GM13977 (cell line): Measurements from ENCODE around the gene TENT4A.

Experiments used
- DNase-seq: peaks from one replicate; pipeline ENCODE4 v3.0.0; 2012; ENCODE audit warnings: low spot score
- in situ Hi-C: fragments of 300-500 bp; cut with MboI; formaldehyde crosslinking; loops from one replicate; pipeline ENCODE4 v1.12.0; 2022; ENCODE audit warnings: low sequenced_read_pairs, low pct_unique_long_range_greater_than_20kb, mixed read lengths, inconsistent platforms; ENCODE audit not compliant: unreplicated experiment
- TF ChIP-seq, protein P1 (sequence below): IDR thresholded peaks from 2 replicates; pipeline ENCODE4 v1.5.1; 2012; ENCODE audit warnings: mild to moderate bottlenecking, control low read depth; ENCODE audit not compliant: insufficient read depth; ENCODE audit errors: extremely low read depth, missing control alignments

TENT4A gene

DNA sequence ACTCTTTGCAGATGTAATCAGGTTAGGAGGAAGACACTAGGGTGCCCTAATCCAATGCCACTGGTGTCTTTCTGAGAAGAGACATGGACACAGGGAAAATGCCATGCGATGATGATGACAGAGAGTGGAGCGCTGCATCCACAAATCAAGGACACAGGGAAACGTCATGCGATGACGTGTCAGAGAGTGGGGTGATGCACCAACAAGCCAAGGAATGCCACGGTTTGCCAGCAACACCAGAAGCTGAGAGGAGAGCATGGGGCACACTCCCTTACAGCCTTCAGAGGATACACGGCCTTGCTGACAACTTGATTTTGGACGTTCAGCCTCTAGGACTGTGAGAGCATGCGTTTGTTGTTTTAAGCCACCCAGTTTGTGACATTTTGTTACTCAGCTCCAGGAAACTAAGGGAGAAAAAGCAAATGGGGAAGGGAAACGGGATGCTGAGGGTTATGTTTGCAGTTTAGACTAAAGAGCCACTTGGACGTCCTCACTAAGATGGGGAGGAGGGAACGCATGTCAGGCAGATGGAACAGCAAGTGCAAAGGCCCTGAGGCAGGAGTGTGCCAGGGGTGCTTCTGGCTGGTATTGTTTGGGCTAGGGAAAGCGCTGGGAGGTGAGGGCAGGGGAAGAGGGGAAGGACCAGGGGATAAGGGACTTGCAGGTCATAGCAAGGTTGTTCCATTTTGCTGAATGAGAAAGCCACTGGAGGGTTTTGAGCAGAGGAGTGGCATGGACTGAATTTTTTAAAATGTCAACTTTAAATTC, 2.5 kb upstream of the TENT4A start:
- no peak for DNase-seq
- in situ Hi-C loops: no loop called here
- TF ChIP-seq, protein P1, sequence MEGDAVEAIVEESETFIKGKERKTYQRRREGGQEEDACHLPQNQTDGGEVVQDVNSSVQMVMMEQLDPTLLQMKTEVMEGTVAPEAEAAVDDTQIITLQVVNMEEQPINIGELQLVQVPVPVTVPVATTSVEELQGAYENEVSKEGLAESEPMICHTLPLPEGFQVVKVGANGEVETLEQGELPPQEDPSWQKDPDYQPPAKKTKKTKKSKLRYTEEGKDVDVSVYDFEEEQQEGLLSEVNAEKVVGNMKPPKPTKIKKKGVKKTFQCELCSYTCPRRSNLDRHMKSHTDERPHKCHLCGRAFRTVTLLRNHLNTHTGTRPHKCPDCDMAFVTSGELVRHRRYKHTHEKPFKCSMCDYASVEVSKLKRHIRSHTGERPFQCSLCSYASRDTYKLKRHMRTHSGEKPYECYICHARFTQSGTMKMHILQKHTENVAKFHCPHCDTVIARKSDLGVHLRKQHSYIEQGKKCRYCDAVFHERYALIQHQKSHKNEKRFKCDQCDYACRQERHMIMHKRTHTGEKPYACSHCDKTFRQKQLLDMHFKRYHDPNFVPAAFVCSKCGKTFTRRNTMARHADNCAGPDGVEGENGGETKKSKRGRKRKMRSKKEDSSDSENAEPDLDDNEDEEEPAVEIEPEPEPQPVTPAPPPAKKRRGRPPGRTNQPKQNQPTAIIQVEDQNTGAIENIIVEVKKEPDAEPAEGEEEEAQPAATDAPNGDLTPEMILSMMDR: no peak

DNA sequence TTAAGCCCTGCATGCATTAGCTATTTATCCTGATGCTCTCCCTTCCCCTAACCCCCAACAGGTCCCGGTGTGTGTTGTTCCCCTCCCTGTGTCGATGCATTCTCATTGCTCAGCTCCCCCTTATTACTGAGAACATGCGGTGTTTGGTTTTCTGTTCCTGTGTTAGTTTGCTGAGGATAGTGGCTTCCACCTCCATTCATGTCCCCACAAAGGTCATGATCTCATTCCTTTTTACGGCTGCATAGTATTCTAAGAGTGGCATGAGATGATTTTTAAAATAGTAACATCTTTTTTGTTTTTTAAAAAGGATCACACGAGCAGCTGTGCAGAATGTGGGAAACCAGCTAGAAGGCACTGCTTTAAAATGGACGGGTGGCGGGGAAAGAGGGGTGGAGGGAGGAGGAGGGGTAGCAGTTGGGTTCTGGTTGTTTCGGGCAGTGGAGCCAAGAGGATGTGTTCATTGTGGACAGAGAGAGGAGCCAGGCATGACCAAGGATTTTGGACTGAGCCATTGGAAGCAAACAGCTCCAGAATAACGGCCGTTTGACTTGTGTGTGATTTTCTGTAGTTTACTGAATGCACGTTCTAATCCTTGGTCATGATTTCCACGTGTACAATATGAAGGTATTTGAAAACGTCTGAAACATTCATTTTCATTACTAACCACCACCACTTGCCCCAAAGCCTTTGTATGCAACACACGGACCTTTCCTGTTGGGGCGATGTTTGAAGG, 1.7 kb upstream of the TENT4A start:
- in situ Hi-C loops: no loop called here
- TF ChIP-seq, protein P1: no peak

DNA sequence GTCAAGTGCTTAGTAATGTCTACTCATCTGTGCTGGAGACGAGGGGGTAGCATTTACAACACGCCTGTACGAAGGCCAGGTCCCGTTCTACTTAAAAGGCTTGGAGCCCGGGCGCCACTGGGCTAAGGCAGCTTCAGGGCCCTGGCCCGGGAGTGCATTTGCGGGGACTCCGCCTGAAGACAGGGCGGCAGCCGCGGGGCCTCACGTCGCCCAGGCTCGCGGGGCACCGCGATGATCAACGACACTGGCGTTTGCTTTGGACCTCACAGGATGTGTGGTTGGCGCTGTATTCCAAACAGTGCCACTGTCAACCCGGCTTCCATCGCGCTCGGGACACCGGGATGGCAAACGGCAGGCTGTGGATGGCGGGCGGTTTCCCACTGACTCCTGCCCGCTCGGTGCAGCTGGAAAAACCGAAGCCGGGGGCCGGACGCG, 1.1 kb upstream of the TENT4A start:
- DNase-seq: no peak
- TF ChIP-seq, protein P1: no peak
- in situ Hi-C loops: no loop called here

More for the DNA sequence above, 1.7 kb upstream of the TENT4A start:
- DNase-seq: no peak

DNA sequence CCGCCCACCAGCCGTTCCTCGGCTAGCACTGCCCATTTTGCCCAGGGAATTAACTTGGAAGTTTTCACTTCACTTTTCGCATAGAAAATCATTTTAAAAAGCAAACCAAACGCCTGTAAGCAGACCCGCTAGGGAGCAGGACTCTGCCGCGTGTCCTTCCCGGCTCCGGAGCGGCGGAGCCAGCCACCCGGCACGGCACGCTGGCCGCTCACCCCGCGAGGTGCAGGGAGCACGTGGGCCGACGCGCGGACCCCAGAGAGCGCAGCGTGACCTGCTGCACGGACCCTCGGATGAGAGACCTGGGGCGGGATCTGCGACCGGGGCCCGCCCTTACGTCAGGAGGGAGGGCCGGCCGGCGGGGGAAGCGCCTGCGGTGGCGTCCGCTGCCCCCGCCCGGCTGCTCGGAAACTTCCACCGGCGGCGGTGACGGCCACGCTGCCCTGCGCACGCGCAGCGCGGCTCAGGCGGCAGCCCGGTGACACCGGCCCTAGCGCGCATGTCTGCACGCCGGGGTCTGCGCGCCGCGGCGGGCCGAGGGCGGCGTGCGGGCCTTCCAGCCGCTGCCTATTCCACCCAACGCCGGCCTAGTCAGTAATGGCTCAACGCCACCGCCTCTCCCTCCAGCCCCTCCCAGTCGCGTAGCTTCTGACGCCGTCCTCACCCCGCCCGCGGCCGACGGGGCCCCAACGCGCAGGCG, 507 bp upstream of the TENT4A start:
- in situ Hi-C loops: no loop called here
- DNase-seq: no peak
- TF ChIP-seq, protein P1: peak; percentile 18

DNA sequence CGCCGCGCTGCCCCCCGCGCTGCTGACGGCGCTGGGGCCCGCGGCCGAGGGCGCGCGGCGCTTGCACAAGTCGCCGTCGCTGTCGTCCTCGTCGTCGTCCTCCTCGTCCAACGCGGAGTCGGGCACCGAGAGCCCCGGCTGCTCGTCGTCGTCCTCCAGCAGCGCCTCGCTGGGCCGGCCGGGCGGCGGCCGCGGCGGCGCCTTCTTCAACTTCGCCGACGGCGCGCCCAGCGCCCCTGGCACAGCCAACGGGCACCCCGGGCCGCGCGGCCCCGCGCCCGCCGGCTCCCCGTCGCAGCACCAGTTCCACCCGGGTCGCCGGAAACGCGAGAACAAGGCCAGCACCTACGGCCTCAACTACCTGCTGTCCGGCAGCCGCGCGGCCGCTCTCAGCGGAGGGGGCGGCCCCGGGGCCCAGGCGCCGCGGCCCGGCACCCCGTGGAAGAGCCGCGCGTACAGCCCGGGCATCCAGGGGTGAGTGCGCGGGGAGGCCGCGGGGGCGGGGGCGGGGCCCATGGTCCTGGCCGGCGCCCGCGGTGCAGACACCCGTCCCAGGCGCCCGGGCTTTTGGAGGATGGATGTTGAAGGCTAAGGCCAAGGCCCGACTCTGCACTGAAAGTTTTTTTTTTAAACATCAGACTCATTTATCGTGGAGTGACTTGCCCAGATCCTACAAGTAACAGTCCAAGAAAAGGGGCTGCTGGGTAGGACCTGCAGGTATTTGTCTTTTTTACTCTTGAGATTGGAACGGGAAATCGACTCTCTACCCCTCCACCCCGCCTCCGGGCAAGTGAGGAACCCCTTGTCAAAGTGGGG, 1.2 kb downstream of the TENT4A start:
- TF ChIP-seq, protein P1: no peak
- in situ Hi-C loops: no loop called here
- DNase-seq: no peak

DNA sequence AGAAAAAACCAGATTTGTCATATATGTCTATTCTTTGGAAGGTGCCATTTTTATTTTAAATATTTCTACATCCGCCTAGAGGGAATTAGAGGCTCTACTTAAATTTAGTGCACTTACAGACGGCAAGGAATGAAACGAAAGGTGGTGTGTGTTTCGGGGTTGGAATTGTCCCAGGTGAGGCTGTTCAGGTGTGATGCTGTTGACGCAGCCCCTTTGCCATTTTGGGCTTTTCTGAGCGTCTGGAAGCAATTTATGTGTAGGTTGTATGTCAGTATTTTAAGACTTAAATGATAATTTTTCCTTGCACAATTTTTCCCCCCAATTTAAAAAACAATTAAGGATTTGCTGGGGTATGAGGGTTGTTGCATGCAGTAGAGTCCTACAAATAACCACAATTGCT, 2.0 kb downstream of the TENT4A start:
- TF ChIP-seq, protein P1: no peak
- no peak for DNase-seq
- in situ Hi-C loops: no loop called here
